Erythroblast (primary cell): ENCODE results near the gene CASP8AP2.
"Not testable (repeated sequence)": the region's sequence is repeated elsewhere in the genome, so short reads cannot be mapped to it uniquely, and the experiment has no call there.

Source experiments
- DNase-seq, 2 experiments: peaks; one replicate each; lab custom pipeline; 2025; lab: John Stamatoyannopoulos, UW
- GATA1 ChIP-seq: IDR thresholded peaks from 2 replicates; pipeline ENCODE4 v1.6.1; 2011; ENCODE audit warnings: low read depth, mild to moderate bottlenecking, control low read depth, low read length, moderate library complexity
- POLR2A ChIP-seq: IDR thresholded peaks from 2 replicates; pipeline ENCODE4 v1.6.1; 2011; ENCODE audit warnings: mild to moderate bottlenecking, low read length

The CASP8AP2 gene

GRCh38 chr6:89836639-89837222, 7.1 kb downstream of the CASP8AP2 start:
- no peak for DNase-seq
- TF ChIP-seq GATA1: no peak
- no peak for TF ChIP-seq POLR2A

- DNase-seq: no peak
- TF ChIP-seq POLR2A (no peak), GATA1 (no peak)
These were observed 10.9 kb downstream of the CASP8AP2 start for GRCh38 chr6:89840538-89840937.

- no peak for TF ChIP-seq POLR2A
- no peak for TF ChIP-seq GATA1
- DNase-seq: no peak
These were observed 12.5 kb downstream of the CASP8AP2 start for GRCh38 chr6:89842228-89842627.

- no peak for DNase-seq
- TF ChIP-seq GATA1: no peak
- no peak for TF ChIP-seq POLR2A
These were observed 13.4 kb downstream of the CASP8AP2 start for GRCh38 chr6:89843070-89843469.

- DNase-seq: not testable (repeated sequence)
These were observed 17.8 kb downstream of the CASP8AP2 start for GRCh38 chr6:89847513-89847912.

GRCh38 chr6:89853068-89853467, 23.4 kb downstream of the CASP8AP2 start:
- no peak for DNase-seq
- TF ChIP-seq GATA1 (no peak), POLR2A (no peak)

- no peak for DNase-seq
These were observed 28.4 kb downstream of the CASP8AP2 start for GRCh38 chr6:89858041-89858440.

GRCh38 chr6:89859744-89860143, 30.1 kb downstream of the CASP8AP2 start:
- DNase-seq: no peak
- TF ChIP-seq GATA1 (no peak), POLR2A (no peak)

More at GRCh38 chr6:89858041-89858440, 28.4 kb downstream of the CASP8AP2 start:
- TF ChIP-seq GATA1 (no peak), POLR2A (no peak)

GRCh38 chr6:89862273-89862672, 32.6 kb downstream of the CASP8AP2 start:
- TF ChIP-seq POLR2A (no peak), GATA1 (no peak)
- DNase-seq: no peak

- DNase-seq: no peak
- TF ChIP-seq GATA1: no peak
- TF ChIP-seq POLR2A: no peak
These were observed 33.0 kb downstream of the CASP8AP2 start for GRCh38 chr6:89862698-89863097.

- DNase-seq: no peak
- TF ChIP-seq POLR2A (no peak), GATA1 (no peak)
These were observed 36.5 kb downstream of the CASP8AP2 start for GRCh38 chr6:89866024-89866678.

GRCh38 chr6:89873721-89874120, 44.0 kb downstream of the CASP8AP2 start:
- TF ChIP-seq POLR2A: no peak
- TF ChIP-seq GATA1: no peak
- DNase-seq: peak; percentile 19 to 24

- peak; percentile 53 to 82 for DNase-seq
- TF ChIP-seq POLR2A (no peak), GATA1 (no peak)
These were observed 44.8 kb downstream of the CASP8AP2 start for GRCh38 chr6:89874438-89874837.

GRCh38 chr6:89886378-89887120, 56.9 kb downstream of the CASP8AP2 start:
- TF ChIP-seq POLR2A (no peak), GATA1 (no peak)
- DNase-seq: no peak
